H1 (cell line): ENCODE results near the gene ZNF496. TPM values are rescaled to one million over a fixed set of nuclear protein-coding genes. Genes with fewer than 3 reads are reported as not detected.
A peak's percentile ranks its signal among the peaks of the same experiment; 100 is the strongest.

ENCODE experiments used
- CTCF ChIA-PET: fragments of 300-600 bp; sonication (Branson Sonifier 250); formaldehyde crosslinking; loops from one replicate; lab custom pipeline; 2021; ENCODE audit not compliant: partially characterized antibody; lab: Charles Lee
- POLR2A ChIA-PET: fragments of 300-600 bp; sonication (Branson Sonifier 250); formaldehyde crosslinking; loops from one replicate; lab custom pipeline; 2021; ENCODE audit warnings: inconsistent platforms; ENCODE audit not compliant: partially characterized antibody; lab: Charles Lee
- DNase-seq, 2 experiments: peaks; one replicate each; pipeline versions ENCODE4 v3.0.0 to v3.0.0-alpha.2; 2010 to 2022; ENCODE audit warnings: low spot score in 2 of 2, low read depth in 1 of 2, mixed read lengths in 1 of 2
- FAIRE-seq: peaks from 2 replicates; lab custom pipeline; 2011; peaks lifted over from hg19 to GRCh38; lab: Jason Lieb, UNC
- H2AFZ ChIP-seq: 2 replicates; pipeline ENCODE4 v1.8.1; 2012; ENCODE audit warnings: low read length, inconsistent platforms
- H2AK5ac ChIP-seq: 2 replicates; pipeline ENCODE4 v1.6.1; 2013; ENCODE audit warnings: low read depth, low read length
- H2BK120ac ChIP-seq: replicated peaks from 2 replicates; pipeline ENCODE3; 2013; ENCODE audit warnings: low read depth, low read length, inconsistent platforms
- H2BK12ac ChIP-seq: 2 replicates; pipeline ENCODE4 v1.6.1; 2013; ENCODE audit warnings: low read depth, low read length
- H2BK15ac ChIP-seq: 2 replicates; pipeline ENCODE4 v1.6.1; 2013; ENCODE audit warnings: low read length
- H2BK20ac ChIP-seq: 2 replicates; pipeline ENCODE4 v1.6.1; 2013; ENCODE audit warnings: low read length
- H2BK5ac ChIP-seq: 2 replicates; pipeline ENCODE4 v1.6.1; 2013; ENCODE audit warnings: low read depth, low read length
- H3K14ac ChIP-seq: 2 replicates; pipeline ENCODE4 v1.6.1; 2013; ENCODE audit warnings: inconsistent platforms; ENCODE audit not compliant: insufficient read length
- H3K18ac ChIP-seq: 2 replicates; pipeline ENCODE4 v1.6.1; 2013; ENCODE audit warnings: low read length; ENCODE audit errors: extremely low read depth
- H3K23ac ChIP-seq: 2 replicates; pipeline ENCODE4 v1.6.1; 2013; ENCODE audit warnings: inconsistent platforms; ENCODE audit not compliant: insufficient read length
- H3K23me2 ChIP-seq: 2 replicates; pipeline ENCODE4 v1.6.1; 2013; ENCODE audit warnings: low read depth, low read length
- H3K27ac ChIP-seq: 2 replicates; pipeline ENCODE4 v1.6.1; 2011; ENCODE audit warnings: low read depth, low read length, inconsistent platforms
- H3K27me3 ChIP-seq, 4 experiments: replicated peaks in 1 of 4; 1 replicate in 1 of 4; 2 replicates in 3 of 4; pipeline versions ENCODE4 v1.6.1 to v1.8.1; 2011 to 2013; ENCODE audit warnings: low read length in 3 of 4, mild to moderate bottlenecking in 3 of 4, inconsistent platforms in 2 of 4, mixed read lengths in 2 of 4, moderate library complexity in 1 of 4; ENCODE audit not compliant: control insufficient read depth in 3 of 4, insufficient read depth in 3 of 4; ENCODE audit errors: extremely low read depth in 1 of 4
- H3K36me3 ChIP-seq, 4 experiments: 2 replicates each; pipeline versions ENCODE4 v1.6.1 to v1.8.1; 2011 to 2013; ENCODE audit warnings: mild to moderate bottlenecking in 4 of 4, low read length in 3 of 4, moderate library complexity in 2 of 4, control low read depth in 1 of 4, inconsistent platforms in 1 of 4; ENCODE audit not compliant: insufficient read depth in 4 of 4, control insufficient read depth in 2 of 4
- H3K4ac ChIP-seq: replicated peaks from 2 replicates; pipeline ENCODE3; 2013; ENCODE audit warnings: low read length, low read depth, mixed read lengths, inconsistent platforms; ENCODE audit not compliant: insufficient read length
- H3K4me1 ChIP-seq, 4 experiments: replicated peaks in 1 of 4; 1 replicate in 1 of 4; 2 replicates in 3 of 4; pipeline versions ENCODE4 v1.6.1 to v1.8.1; 2011 to 2013; ENCODE audit warnings: low read length in 3 of 4, inconsistent platforms in 2 of 4, mixed read lengths in 1 of 4; ENCODE audit not compliant: insufficient read depth in 4 of 4, control insufficient read depth in 3 of 4
- H3K4me2 ChIP-seq, 2 experiments: 2 replicates each; pipeline versions ENCODE4 v1.6.1 to v1.8.1; 2011 to 2013; ENCODE audit warnings: low read depth in 2 of 2, low read length in 2 of 2, control low read depth in 1 of 2, inconsistent platforms in 1 of 2, mild to moderate bottlenecking in 1 of 2; ENCODE audit not compliant: insufficient read depth in 1 of 2
- H3K4me3 ChIP-seq, 4 experiments: fragments of 200-600, 300-600 bp in 1 of 4; sonication (generic), shearing (Covaris generic), sonication (Bioruptor Twin) in 1 of 4; 2 replicates each; pipeline versions ENCODE4 v1.5.1 to v1.8.1; 2011 to 2016; ENCODE audit warnings: low read length in 4 of 4, low read depth in 3 of 4, control low read depth in 2 of 4, inconsistent platforms in 2 of 4, mild to moderate bottlenecking in 2 of 4, mixed read lengths in 1 of 4, moderate library complexity in 1 of 4; ENCODE audit not compliant: insufficient read depth in 2 of 4; ENCODE audit errors: extremely low read depth in 1 of 4
- H3K56ac ChIP-seq: replicated peaks from 2 replicates; pipeline ENCODE3; 2013; ENCODE audit warnings: low read depth, mild to moderate bottlenecking, mixed read lengths, low read length, inconsistent platforms; ENCODE audit not compliant: insufficient read length
- H3K79me1 ChIP-seq: 2 replicates; pipeline ENCODE4 v1.6.1; 2013; ENCODE audit warnings: low read depth, low read length, control low read depth
- H3K79me2 ChIP-seq, 2 experiments: 2 replicates each; pipeline versions ENCODE4 v1.6.1 to v1.8.1; 2012 to 2013; ENCODE audit warnings: low read length in 2 of 2, mild to moderate bottlenecking in 2 of 2, inconsistent platforms in 1 of 2; ENCODE audit not compliant: insufficient read depth in 2 of 2, control insufficient read depth in 1 of 2
- H3K9ac ChIP-seq, 4 experiments: replicated peaks in 1 of 4; 1 replicate in 1 of 4; 2 replicates in 3 of 4; pipeline versions ENCODE4 v1.6.1 to v1.8.1; 2011 to 2013; ENCODE audit warnings: low read depth in 3 of 4, low read length in 3 of 4, control low read depth in 2 of 4, mild to moderate bottlenecking in 2 of 4, moderate library complexity in 2 of 4, inconsistent platforms in 1 of 4; ENCODE audit errors: extremely low read depth in 1 of 4
- H3K9me3 ChIP-seq, 2 experiments: 2 replicates each; pipeline versions ENCODE4 v1.6.1 to v1.8.1; 2012 to 2013; ENCODE audit warnings: mild to moderate bottlenecking in 2 of 2, moderate library complexity in 2 of 2, control low read depth in 1 of 2, inconsistent platforms in 1 of 2, low read depth in 1 of 2, low read length in 1 of 2, mixed read lengths in 1 of 2; ENCODE audit not compliant: insufficient read depth in 2 of 2
- H4K20me1 ChIP-seq, 2 experiments: replicated peaks in 1 of 2; 2 replicates each; pipeline versions ENCODE3 to v1.8.1; 2011 to 2013; ENCODE audit warnings: inconsistent platforms in 2 of 2, low read length in 2 of 2, mild to moderate bottlenecking in 1 of 2; ENCODE audit not compliant: insufficient read depth in 2 of 2, control insufficient read depth in 1 of 2
- H4K5ac ChIP-seq: 2 replicates; pipeline ENCODE4 v1.6.1; 2013; ENCODE audit warnings: low read length, low read depth, mixed read lengths, inconsistent platforms; ENCODE audit not compliant: insufficient read length
- H4K8ac ChIP-seq: 2 replicates; pipeline ENCODE4 v1.8.0; 2013; ENCODE audit warnings: mild to moderate bottlenecking, moderate library complexity, low read length, inconsistent platforms; ENCODE audit not compliant: insufficient read depth; ENCODE audit errors: extremely low read depth
- H4K91ac ChIP-seq: replicated peaks from 2 replicates; pipeline ENCODE3; 2013; ENCODE audit warnings: low read length, mixed read lengths, inconsistent platforms; ENCODE audit not compliant: insufficient read length
- ASH2L ChIP-seq: fragments of 200-600, 300-600 bp; sonication (generic); IDR thresholded peaks from one replicate; pipeline ENCODE4 v1.7.1; 2017; ENCODE audit warnings: low read length
- HDAC6 ChIP-seq: IDR thresholded peaks from one replicate; pipeline ENCODE4 v1.7.1; 2012; ENCODE audit warnings: low read depth, mild to moderate bottlenecking, inconsistent platforms, low read length, moderate library complexity
- JUN ChIP-seq: IDR thresholded peaks from 2 replicates; pipeline ENCODE4 v1.6.1; 2011; ENCODE audit warnings: low read depth, mild to moderate bottlenecking, improper control_type of control experiment, low read length
- RNF2 ChIP-seq: fragments of 200-900, 300-1000 bp; sonication (generic); IDR thresholded peaks from 2 replicates; pipeline ENCODE4 v1.7.1; 2016; ENCODE audit warnings: borderline replicate concordance, low read depth, mild to moderate bottlenecking, antibody characterized with exemption, low read length; ENCODE audit not compliant: poor library complexity, severe bottlenecking; ENCODE audit errors: missing control alignments
- SP1 ChIP-seq: IDR thresholded peaks from 2 replicates; pipeline ENCODE4 v1.6.1; 2011; ENCODE audit warnings: low read depth, low read length
- TAF1 ChIP-seq: IDR thresholded peaks from 2 replicates; pipeline ENCODE4 v1.6.1; 2011; ENCODE audit warnings: mild to moderate bottlenecking, low read depth, low read length
- TAF7 ChIP-seq: optimal IDR thresholded peaks from 2 replicates; pipeline ENCODE3; 2011; ENCODE audit warnings: low read depth, mild to moderate bottlenecking, inconsistent platforms, low read length, moderate library complexity, borderline replicate concordance
- WGBS, 2 experiments: shearing (Covaris generic) in 1 of 2; methylation state at CpG; one replicate each; pipeline versions ENCODE4 v1.1.6 to v1.1.7; 2013 to 2015; ENCODE audit warnings: low lambda C conversion rate in 2 of 2, mixed read lengths in 2 of 2, inconsistent platforms in 1 of 2, low coverage in 1 of 2, missing lambda C conversion rate in 1 of 2; ENCODE audit not compliant: insufficient replicate concordance in 2 of 2, insufficient coverage in 1 of 2, insufficient read length in 1 of 2; ENCODE audit errors: extremely low coverage in 1 of 2, missing lambda C conversion rate in 1 of 2; 5-methylcytosine and 5-hydroxymethylcytosine counted together
- polyA plus RNA-seq, 7 experiments: library from polyadenylated mRNA; depleted of rRNA in 3 of 7; stranded (reverse) in 5 of 7; unstranded in 2 of 7; fragments of >200 nt in 5 of 7; fragments of 200-250 nt in 2 of 7; gene quantifications; 1 replicate in 5 of 7; 2 replicates in 1 of 7; 4 replicates in 1 of 7; pipeline versions ENCODE4 v1.2.1 to v1.2.3, GENCODE V29; 2011 to 2013; ENCODE audit warnings: missing spikeins in 2 of 7, mixed read lengths in 2 of 7
- total RNA-seq: library from RNA; stranded (reverse); fragmentation: NEBNext Ultra II Directional; extraction: Animal tissue kit (Norgen Biotek cat#: 25700); gene quantifications from 2 replicates; pipeline ENCODE4 v1.2.1, GENCODE V29; 2021

Gene ZNF496
- total and polyA plus RNA-seq, 2 of the 8 experiments (the other 6 are each of a cell fraction or from before 2014, with no cell fraction given) = 27.9 to 71.4 TPM

DNA sequence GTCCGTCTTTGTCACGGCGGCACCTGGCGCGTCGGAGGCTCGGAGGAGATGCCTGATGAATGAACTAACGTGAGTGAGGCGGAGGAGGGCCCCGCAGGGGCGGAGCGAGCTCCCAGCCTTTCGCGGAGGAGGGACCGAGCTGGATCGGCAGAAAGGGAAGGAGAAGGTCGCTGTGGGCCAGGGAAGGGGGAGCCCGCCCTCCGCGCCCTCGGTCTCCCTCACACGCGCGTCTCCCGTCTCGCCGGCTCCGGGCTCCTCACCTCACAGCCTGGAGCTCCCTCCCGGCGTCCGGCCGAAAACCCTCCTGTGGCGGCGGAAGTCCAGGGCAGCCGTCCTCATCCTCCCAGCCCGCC lies 519 bp downstream of the ZNF496 start:
- H4K20me1 ChIP-seq = peaks cover 8 to 41% of the 10 kb centered on the region in 2 experiments
- H3K79me2 ChIP-seq = peaks cover 10 to 73% of the 10 kb centered on the region in 2 experiments; a peak in 3 of 4 replicates
- FAIRE-seq = no peak
- H3K27me3 ChIP-seq = no peaks in the 10 kb centered on the region
- no peak overlapping the region for H2BK15ac ChIP-seq
- H2BK12ac ChIP-seq = no peak overlapping the region
- H2BK5ac ChIP-seq = peak overlapping the region; percentile 75
- H2BK120ac ChIP-seq = no peak overlapping the region
- CTCF ChIA-PET = interaction anchor here (1.0 to 1.4 kb wide), 4 partner anchors 8 to 44 kb away, joined by 3 to 5 read pairs (median 4); no protein-coding TSS in a partner anchor
- no peak overlapping the region for H3K14ac ChIP-seq
- peak overlapping the region; percentile 48 for H4K5ac ChIP-seq
- no peak overlapping the region for H2BK20ac ChIP-seq
- no peak overlapping the region for H3K4ac ChIP-seq
- peaks cover 29% of the 10 kb centered on the region; the same call in 1 of the 2 replicates for H3K79me1 ChIP-seq
- no peak overlapping the region for H2AFZ ChIP-seq
- peak overlapping the region; percentile 79 for H4K8ac ChIP-seq
- peak overlapping the region; percentile 87 for H3K27ac ChIP-seq
- DNase-seq = peak in 1 of 2 experiments; percentile 80
- H3K4me1 ChIP-seq = peaks cover 9 to 34% (median 25%) of the 10 kb centered on the region in 4 experiments
- no peak overlapping the region for H3K23ac ChIP-seq
- H3K23me2 ChIP-seq = peaks cover 9% of the 10 kb centered on the region
- peak overlapping the region; percentile 83 to 94 (median 88) for H3K4me3 ChIP-seq
- POLR2A ChIA-PET = interaction anchor here (0.7 to 6.0 kb wide), 12 partner anchors 8 to 119 kb away, joined by 3 to 53 read pairs (median 3); no protein-coding TSS in a partner anchor
- 1% methylated on average over 34 of the region's 36 CpGs; no CpG with 5 or more reads in 1 of the 2 experiments for WGBS, 2 experiments
- peaks cover 22 to 35% (median 28%) of the 10 kb centered on the region in 4 experiments; a peak in 7 of 8 replicates for H3K36me3 ChIP-seq
- no peak overlapping the region for H2AK5ac ChIP-seq
- H3K4me2 ChIP-seq = peak overlapping the region; percentile 79 to 81
- H3K18ac ChIP-seq = peak overlapping the region; percentile 85; the same call in 1 of the 2 replicates
- peak overlapping the region; percentile 69 to 88 (median 84) for H3K9ac ChIP-seq
- peak overlapping the region; percentile 20 for H4K91ac ChIP-seq
- no peaks in the 10 kb centered on the region for H3K9me3 ChIP-seq
- H3K56ac ChIP-seq = peak overlapping the region; percentile 70
- TF ChIP-seq ASH2L = peak; percentile 69
- TF ChIP-seq JUN = no peak
- TF ChIP-seq SP1 = no peak
- no peak for TF ChIP-seq HDAC6
- TF ChIP-seq RNF2 = no peak
- TF ChIP-seq TAF1 = peak; percentile 57
- TF ChIP-seq TAF7 = peak; percentile 31
